Measurements from ENCODE around the gene SDHB.
A peak's percentile ranks its signal among the peaks of the same experiment; 100 is the strongest.

The SDHB gene

GRCh38 chr1:17040135-17040534 is 13.7 kb downstream of the SDHB start:
- no peaks in the 10 kb centered on the region for H3K9me3 ChIP-seq (ENCODE audit: control insufficient read depth, insufficient read depth, low read depth, low read length)
- H3K36me3 ChIP-seq (ENCODE audit: control insufficient read depth in 2 of 2, insufficient read depth in 1 of 2, low read length in 2 of 2): peaks cover 60 to 79% of the 10 kb centered on the region in 2 experiments
- H3K4me1 ChIP-seq (ENCODE audit: control insufficient read depth, insufficient read depth, low read length): no peaks in the 10 kb centered on the region
- TF ChIP-seq ZNF558 (tag by site-specific recombination; IDR thresholded peaks at IDR 0.05): peak; percentile 98
- no peak for TF ChIP-seq TCF7L2 (IDR thresholded peaks at IDR 0.05; ENCODE audit: borderline replicate concordance, low read depth, low read length)
- no peak overlapping the region for H3K4me3 ChIP-seq (ENCODE audit: low read depth, low read length)
- H3K27ac ChIP-seq (ENCODE audit: extremely low read depth, low read depth, low read length): no peak overlapping the region
- POLR2A ChIA-PET: no interaction called here
- CTCF ChIA-PET: interaction anchor here (0.6 to 1.0 kb wide), 2 partner anchors 88 to 440 kb away, joined by 4 to 6 read pairs; no protein-coding TSS in a partner anchor

GRCh38 chr1:17039522-17039921 is 14.3 kb downstream of the SDHB start:
- no peak overlapping the region for H3K27ac ChIP-seq (ENCODE audit: extremely low read depth, low read depth, low read length)
- no peaks in the 10 kb centered on the region for H3K4me1 ChIP-seq (ENCODE audit: control insufficient read depth, insufficient read depth, low read length)
- POLR2A ChIA-PET: no interaction called here
- TF ChIP-seq ZNF585B (tag by site-specific recombination; IDR thresholded peaks at IDR 0.05): no peak
- H3K9me3 ChIP-seq (ENCODE audit: control insufficient read depth, insufficient read depth, low read depth, low read length): no peaks in the 10 kb centered on the region
- no peak overlapping the region for H3K4me3 ChIP-seq (ENCODE audit: low read depth, low read length)
- peaks cover 58 to 78% of the 10 kb centered on the region in 2 experiments for H3K36me3 ChIP-seq (ENCODE audit: control insufficient read depth in 2 of 2, insufficient read depth in 1 of 2, low read length in 2 of 2)
- CTCF ChIA-PET: interaction anchor here (0.6 kb wide), 1 partner anchor 10 kb away, joined by 3 read pairs; no protein-coding TSS in a partner anchor

GRCh38 chr1:17033481-17033880 is 20.4 kb downstream of the SDHB start:
- ChIA-PET CTCF (interaction anchor here (1.1 to 2.3 kb wide), 4 partner anchors 10 to 82 kb away, joined by 5 to 6 read pairs (median 6); no protein-coding TSS in a partner anchor), POLR2A (no interaction called here)
- H3K27ac ChIP-seq (ENCODE audit: extremely low read depth, low read depth, low read length): no peak overlapping the region
- no peak overlapping the region for H3K4me3 ChIP-seq (ENCODE audit: low read depth, low read length)
- no peaks in the 10 kb centered on the region for H3K4me1 ChIP-seq (ENCODE audit: control insufficient read depth, insufficient read depth, low read length)
- H3K9me3 ChIP-seq (ENCODE audit: control insufficient read depth, insufficient read depth, low read depth, low read length): no peaks in the 10 kb centered on the region
- peaks cover 33 to 81% of the 10 kb centered on the region in 2 experiments for H3K36me3 ChIP-seq (ENCODE audit: control insufficient read depth in 2 of 2, insufficient read depth in 1 of 2, low read length in 2 of 2)
- TF ChIP-seq ZNF184 (tag by site-specific recombination; IDR thresholded peaks at IDR 0.05): no peak
- no peak for TF ChIP-seq ZSCAN23 (tag by site-specific recombination; IDR thresholded peaks at IDR 0.05)
- TF ChIP-seq HIC1 (tag by site-specific recombination; IDR thresholded peaks at IDR 0.05): no peak
- no peak for TF ChIP-seq ZXDB (tag by site-specific recombination; IDR thresholded peaks at IDR 0.05)
- no peak for TF ChIP-seq ZNF324 (tag by site-specific recombination; IDR thresholded peaks at IDR 0.05)
- no peak for TF ChIP-seq SP2 (tag by site-specific recombination; IDR thresholded peaks at IDR 0.05)
- TF ChIP-seq ZNF221 (tag by site-specific recombination; IDR thresholded peaks at IDR 0.05; ENCODE audit: borderline replicate concordance): no peak
- TF ChIP-seq ZNF707 (tag by site-specific recombination; IDR thresholded peaks at IDR 0.05): no peak
- no peak for TF ChIP-seq SCRT1 (tag by site-specific recombination; IDR thresholded peaks at IDR 0.05; ENCODE audit: borderline replicate concordance)
- no peak for TF ChIP-seq ZBTB11 (tag by site-specific recombination; conservative IDR thresholded peaks at IDR 0.05; ENCODE audit: low read depth)
- no peak for TF ChIP-seq ZNF518A (tag by site-specific recombination; conservative IDR thresholded peaks at IDR 0.05; ENCODE audit: low read depth)
- no peak for TF ChIP-seq ZFP69B (tag by site-specific recombination; IDR thresholded peaks at IDR 0.05)
- TF ChIP-seq KLF17 (tag by site-specific recombination; IDR thresholded peaks at IDR 0.05): no peak
- TF ChIP-seq HOXD13 (CRISPR knock-in tag; IDR thresholded peaks at IDR 0.05; ENCODE audit: borderline replicate concordance): no peak
- TF ChIP-seq ZNF501 (tag by site-specific recombination; IDR thresholded peaks at IDR 0.05): no peak

All from HEK293 (cell line).